A673 (cell line): ENCODE results near the gene GPR89B.
"Not testable (repeated sequence)": the region's sequence is repeated elsewhere in the genome, so short reads cannot be mapped to it uniquely, and the experiment has no call there.

ENCODE experiments used
- EZH2 ChIP-seq: fragments of 200-600 bp; sonication (generic); IDR thresholded peaks from 2 replicates; pipeline ENCODE4 v1.6.1; 2017; ENCODE audit warnings: borderline replicate concordance, low read depth, mild to moderate bottlenecking, mixed read lengths, antibody characterized with exemption, low read length; ENCODE audit not compliant: poor library complexity, severe bottlenecking
- TF ChIP-seq, protein P1 (sequence below): fragments of 300-800, 200-600 bp; sonication (generic); conservative IDR thresholded peaks from 2 replicates; pipeline ENCODE4 v1.5.1; 2017; ENCODE audit warnings: low read depth, mild to moderate bottlenecking, antibody characterized with exemption, low read length, moderate library complexity, mixed read lengths

DNA sequence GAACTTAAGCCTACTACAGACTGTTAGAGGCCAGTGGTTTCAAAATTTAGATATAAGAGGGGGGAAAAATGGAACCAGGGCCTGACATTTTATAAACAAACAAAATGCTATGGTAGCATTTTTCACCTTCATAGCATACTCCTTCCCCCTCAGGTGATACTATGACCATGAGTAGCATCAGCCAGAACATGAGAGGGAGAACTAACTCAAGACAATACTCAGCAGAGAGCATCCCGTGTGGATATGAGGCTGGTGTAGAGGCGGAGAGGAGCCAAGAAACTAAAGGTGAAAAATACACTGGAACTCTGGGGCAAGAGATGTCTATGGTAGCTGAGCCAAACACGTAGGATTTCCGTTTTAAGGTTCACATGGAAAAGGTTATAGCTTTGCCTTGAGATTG, 64.7 kb downstream of the GPR89B start:
- TF ChIP-seq, protein P1, sequence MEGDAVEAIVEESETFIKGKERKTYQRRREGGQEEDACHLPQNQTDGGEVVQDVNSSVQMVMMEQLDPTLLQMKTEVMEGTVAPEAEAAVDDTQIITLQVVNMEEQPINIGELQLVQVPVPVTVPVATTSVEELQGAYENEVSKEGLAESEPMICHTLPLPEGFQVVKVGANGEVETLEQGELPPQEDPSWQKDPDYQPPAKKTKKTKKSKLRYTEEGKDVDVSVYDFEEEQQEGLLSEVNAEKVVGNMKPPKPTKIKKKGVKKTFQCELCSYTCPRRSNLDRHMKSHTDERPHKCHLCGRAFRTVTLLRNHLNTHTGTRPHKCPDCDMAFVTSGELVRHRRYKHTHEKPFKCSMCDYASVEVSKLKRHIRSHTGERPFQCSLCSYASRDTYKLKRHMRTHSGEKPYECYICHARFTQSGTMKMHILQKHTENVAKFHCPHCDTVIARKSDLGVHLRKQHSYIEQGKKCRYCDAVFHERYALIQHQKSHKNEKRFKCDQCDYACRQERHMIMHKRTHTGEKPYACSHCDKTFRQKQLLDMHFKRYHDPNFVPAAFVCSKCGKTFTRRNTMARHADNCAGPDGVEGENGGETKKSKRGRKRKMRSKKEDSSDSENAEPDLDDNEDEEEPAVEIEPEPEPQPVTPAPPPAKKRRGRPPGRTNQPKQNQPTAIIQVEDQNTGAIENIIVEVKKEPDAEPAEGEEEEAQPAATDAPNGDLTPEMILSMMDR, result not testable (repeated sequence)
- not testable (repeated sequence) for TF ChIP-seq EZH2
